Left ventricle myocardium inferior (tissue), 1 donor: Measurements from ENCODE around the gene ZBTB21. TPM values are rescaled to one million over a fixed set of nuclear protein-coding genes. Genes with fewer than 3 reads are reported as not detected.

ENCODE experiments used
- DNase-seq: peaks from one replicate; pipeline ENCODE4 v3.0.0-alpha.2; 2020
- H3K27ac ChIP-seq: fragments of 200-600 bp; replicated peaks from 2 replicates; pipeline ENCODE4 v1.8.0; 2021
- H3K27me3 ChIP-seq: fragments of 200-600 bp; 2 replicates; pipeline ENCODE4 v1.8.0; 2021; ENCODE audit warnings: low read depth
- H3K36me3 ChIP-seq: fragments of 200-600 bp; 2 replicates; pipeline ENCODE4 v1.8.0; 2021
- H3K4me1 ChIP-seq: fragments of 200-600 bp; 2 replicates; pipeline ENCODE4 v1.8.0; 2021
- H3K4me3 ChIP-seq: fragments of 200-600 bp; 2 replicates; pipeline ENCODE4 v1.8.0; 2021; ENCODE audit warnings: mild to moderate bottlenecking, moderate library complexity
- H3K9me3 ChIP-seq: fragments of 200-600 bp; replicated peaks from 2 replicates; pipeline ENCODE4 v1.8.0; 2021
- intact Hi-C: fragments of 100-400 bp; cut with micrococcal nuclease; formaldehyde crosslinking; loops from one replicate; pipeline ENCODE4 v1.11.0; 2022
- total RNA-seq: library from RNA; stranded (reverse); fragmentation: NEBNext Ultra II Directional; extraction: Animal tissue kit (Norgen Biotek cat#: 25700); gene quantifications from one replicate; pipeline ENCODE4 v1.2.1, GENCODE V29; 2021
- TF ChIP-seq, protein P1 (sequence below): fragments of 200-600 bp; IDR thresholded peaks from 2 replicates; pipeline ENCODE4 v1.8.0; 2021; ENCODE audit warnings: antibody characterized with exemption, mild to moderate bottlenecking, borderline replicate concordance
- donor health status: DM: no; HTN: yes; CAD: no; lungs with severe emphysema.

ZBTB21 gene
- total RNA-seq, 1 donor from 2014 or later, result 4.9 TPM

DNA sequence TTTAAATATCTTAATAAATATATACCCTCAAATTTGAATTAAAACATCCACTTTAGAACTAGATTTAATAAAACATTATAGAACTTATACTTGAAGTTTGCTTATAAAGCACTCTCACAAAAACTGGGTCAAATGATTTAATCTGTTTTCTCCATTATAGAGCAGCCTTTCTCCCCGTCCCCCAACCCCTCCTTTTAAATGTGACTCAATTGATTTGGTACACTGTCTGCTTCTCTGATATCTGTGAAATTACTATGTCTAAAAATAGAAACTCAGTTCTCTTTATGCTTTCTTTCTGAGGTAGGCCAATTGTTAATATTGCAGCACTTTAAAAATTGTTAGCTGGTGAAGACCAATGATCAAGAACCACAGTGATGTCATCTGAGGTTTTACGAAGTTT, 6.9 kb upstream of the ZBTB21 start:
- Histone ChIP-seq H3K27me3 (peaks cover 33% of the 10 kb centered on the region), H3K36me3 (no peaks in the 10 kb centered on the region), H3K4me3 (no peak overlapping the region), H3K9me3 (no peaks in the 10 kb centered on the region), H3K27ac (no peak overlapping the region), H3K4me1 (peaks cover under 1% of the 10 kb centered on the region)
- TF ChIP-seq, protein P1, sequence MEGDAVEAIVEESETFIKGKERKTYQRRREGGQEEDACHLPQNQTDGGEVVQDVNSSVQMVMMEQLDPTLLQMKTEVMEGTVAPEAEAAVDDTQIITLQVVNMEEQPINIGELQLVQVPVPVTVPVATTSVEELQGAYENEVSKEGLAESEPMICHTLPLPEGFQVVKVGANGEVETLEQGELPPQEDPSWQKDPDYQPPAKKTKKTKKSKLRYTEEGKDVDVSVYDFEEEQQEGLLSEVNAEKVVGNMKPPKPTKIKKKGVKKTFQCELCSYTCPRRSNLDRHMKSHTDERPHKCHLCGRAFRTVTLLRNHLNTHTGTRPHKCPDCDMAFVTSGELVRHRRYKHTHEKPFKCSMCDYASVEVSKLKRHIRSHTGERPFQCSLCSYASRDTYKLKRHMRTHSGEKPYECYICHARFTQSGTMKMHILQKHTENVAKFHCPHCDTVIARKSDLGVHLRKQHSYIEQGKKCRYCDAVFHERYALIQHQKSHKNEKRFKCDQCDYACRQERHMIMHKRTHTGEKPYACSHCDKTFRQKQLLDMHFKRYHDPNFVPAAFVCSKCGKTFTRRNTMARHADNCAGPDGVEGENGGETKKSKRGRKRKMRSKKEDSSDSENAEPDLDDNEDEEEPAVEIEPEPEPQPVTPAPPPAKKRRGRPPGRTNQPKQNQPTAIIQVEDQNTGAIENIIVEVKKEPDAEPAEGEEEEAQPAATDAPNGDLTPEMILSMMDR, result no peak
- DNase-seq, result no peak
- intact Hi-C loops, result no loop called here

DNA sequence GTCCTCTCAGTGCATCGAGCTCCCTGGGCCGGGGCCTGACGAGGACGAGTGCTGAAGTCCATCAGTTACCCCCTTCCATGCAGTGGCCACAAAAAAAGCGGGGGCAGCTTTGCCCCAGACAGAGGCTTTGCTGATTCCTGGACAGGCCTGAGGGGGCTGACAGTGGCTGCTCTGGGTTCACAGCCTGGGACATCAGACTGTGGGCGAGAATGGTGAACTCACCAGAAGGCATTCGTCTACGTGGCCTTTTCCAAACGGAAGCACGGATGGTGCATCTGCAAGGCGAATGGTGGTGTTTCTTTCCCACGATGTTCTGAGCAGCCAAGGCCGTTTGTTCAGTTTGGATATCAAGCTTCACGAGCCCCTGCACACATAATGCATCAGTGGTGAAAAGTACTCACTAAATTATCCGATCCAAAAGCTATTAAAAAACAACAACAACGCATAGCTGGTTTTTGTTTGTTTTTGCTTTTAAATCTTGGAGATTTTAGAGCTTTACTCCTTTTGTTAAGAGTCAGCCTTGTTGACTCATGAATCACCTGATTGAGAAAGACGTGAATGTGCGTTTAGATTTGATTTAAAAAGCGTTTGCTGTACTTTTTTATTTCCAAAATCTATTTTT, 6.3 kb upstream of the ZBTB21 start:
- Histone ChIP-seq H3K27ac (no peak overlapping the region), H3K4me1 (peaks cover 2% of the 10 kb centered on the region), H3K4me3 (no peak overlapping the region), H3K36me3 (no peaks in the 10 kb centered on the region), H3K27me3 (peaks cover 27% of the 10 kb centered on the region), H3K9me3 (no peaks in the 10 kb centered on the region)
- intact Hi-C loops, result no loop called here
- TF ChIP-seq, protein P1, result no peak
- no peak for DNase-seq

DNA sequence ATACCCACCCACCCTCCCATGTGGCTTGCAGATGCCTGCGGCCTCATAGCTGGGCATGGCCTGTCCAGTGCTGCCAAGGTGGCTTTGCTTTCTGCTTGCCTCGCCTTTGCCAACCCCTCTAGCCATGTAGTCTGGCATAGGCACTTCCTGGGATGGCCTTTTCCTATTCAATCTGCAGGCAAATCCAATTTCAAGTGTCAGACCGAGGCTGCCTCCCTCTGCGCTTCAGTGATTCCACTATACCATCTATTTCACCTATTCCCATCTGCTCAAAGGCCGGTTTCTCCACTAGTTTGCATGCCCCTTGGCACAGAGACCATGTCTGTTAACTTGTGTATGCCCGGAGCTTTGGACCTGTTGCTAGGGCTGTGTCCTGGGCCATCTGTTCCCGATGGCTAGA, 3.8 kb upstream of the ZBTB21 start:
- no peak for DNase-seq
- Histone ChIP-seq H3K4me3 (no peak overlapping the region), H3K9me3 (no peaks in the 10 kb centered on the region), H3K27ac (no peak overlapping the region), H3K27me3 (peaks cover 3% of the 10 kb centered on the region), H3K36me3 (no peaks in the 10 kb centered on the region), H3K4me1 (peaks cover 24% of the 10 kb centered on the region)
- intact Hi-C loops, result no loop called here
- TF ChIP-seq, protein P1, result no peak

GRCh38 chr21:42013376-42013775, 3.2 kb upstream of the ZBTB21 start:
- Histone ChIP-seq H3K9me3 (no peaks in the 10 kb centered on the region), H3K36me3 (no peaks in the 10 kb centered on the region), H3K27me3 (no peaks in the 10 kb centered on the region), H3K4me3 (no peak overlapping the region), H3K4me1 (peaks cover 29% of the 10 kb centered on the region), H3K27ac (no peak overlapping the region)
- TF ChIP-seq, protein P1, result no peak
- DNase-seq, result no peak
- intact Hi-C loops, result no loop called here

GRCh38 chr21:42012763-42013329, 2.7 kb upstream of the ZBTB21 start:
- Histone ChIP-seq H3K4me3 (no peak overlapping the region), H3K27me3 (no peaks in the 10 kb centered on the region), H3K27ac (no peak overlapping the region), H3K9me3 (no peaks in the 10 kb centered on the region), H3K4me1 (peaks cover 32% of the 10 kb centered on the region), H3K36me3 (no peaks in the 10 kb centered on the region)
- no peak for DNase-seq
- intact Hi-C loops, result no loop called here
- TF ChIP-seq, protein P1, result no peak
